SIG-M5 treated with dmso at 0.1 percent for 504 hours (cell line): ENCODE data around the gene PWWP2B.
"Not testable (repeated sequence)": the region's sequence is repeated elsewhere in the genome, so short reads cannot be mapped to it uniquely, and the experiment has no call there.

Source experiments
- DNase-seq: peaks from one replicate; lab custom pipeline; 2025; ENCODE audit not compliant: unreplicated experiment; lab: John Stamatoyannopoulos, UW

PWWP2B gene

DNA sequence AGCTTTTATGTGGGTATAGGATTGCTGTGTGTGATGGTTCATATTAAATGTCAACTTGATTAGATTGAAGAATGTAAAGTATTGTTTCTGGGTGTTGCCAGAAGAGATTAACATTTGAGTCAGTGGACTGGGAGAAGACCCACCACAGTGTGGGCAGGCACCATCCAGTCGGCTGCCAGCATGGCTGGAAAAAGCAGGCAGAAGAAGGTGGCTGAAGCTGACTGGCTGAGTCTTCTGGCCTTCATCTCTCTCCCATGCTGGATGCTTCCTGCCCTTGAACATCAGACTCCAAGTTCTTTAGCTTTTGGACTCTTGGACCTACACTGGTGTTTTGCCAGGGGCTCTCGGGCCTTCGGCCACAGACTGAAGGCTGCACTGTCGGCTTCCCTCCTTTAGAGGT, 16.0 kb upstream of the PWWP2B start:
- DNase-seq, result not testable (repeated sequence)

DNA sequence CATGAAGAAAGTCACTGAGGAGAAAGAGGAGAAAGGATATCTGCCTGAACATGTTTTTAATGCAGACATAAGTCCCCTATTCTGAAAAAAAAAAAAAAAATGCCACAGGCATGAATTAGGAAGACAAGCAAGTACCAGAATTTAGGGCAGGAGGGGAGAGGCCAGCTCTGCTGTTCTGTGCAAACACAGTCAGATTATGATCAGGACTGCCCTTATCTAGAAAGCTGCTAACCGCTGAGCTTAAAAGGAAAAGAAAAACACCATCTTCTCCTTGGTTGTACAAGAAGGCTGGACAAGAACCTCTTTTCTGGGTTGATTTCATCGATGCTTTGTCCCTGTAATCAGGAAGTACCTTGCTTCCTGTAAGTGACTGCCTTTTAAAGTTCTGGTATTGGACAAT, 15.3 kb upstream of the PWWP2B start:
- DNase-seq, result no peak

DNA sequence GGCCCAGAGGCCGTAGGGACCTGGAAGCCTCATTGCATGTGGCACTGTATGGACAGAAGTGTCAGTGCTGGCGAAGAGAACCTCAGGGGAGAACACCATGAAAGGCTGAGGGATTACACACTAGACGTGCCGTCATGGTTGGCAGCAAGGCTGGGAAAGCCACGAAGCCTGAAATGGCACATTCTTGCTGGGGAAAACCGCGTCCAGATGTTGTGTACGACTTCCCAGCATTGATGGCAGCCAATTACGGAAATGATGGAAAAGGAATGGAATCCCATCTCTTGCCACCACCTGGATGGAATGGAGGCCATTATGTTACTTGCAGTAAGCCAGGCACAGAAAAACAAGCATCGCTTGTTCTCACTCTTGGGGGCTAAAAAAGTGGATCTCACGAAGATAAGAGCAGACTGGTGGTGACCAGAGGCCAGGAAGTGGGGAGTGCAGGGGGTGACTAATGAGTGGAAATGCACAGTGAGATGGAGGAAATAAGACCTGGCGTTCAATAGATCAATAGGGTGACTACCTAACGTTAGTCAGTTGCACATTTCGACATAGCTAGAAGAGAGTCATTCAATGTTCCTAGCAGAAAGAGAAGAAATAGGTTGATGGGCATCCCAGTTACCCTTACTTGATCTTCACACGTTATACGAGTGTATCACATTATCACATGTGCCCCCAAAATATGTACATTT, 14.6 kb upstream of the PWWP2B start:
- no peak for DNase-seq

DNA sequence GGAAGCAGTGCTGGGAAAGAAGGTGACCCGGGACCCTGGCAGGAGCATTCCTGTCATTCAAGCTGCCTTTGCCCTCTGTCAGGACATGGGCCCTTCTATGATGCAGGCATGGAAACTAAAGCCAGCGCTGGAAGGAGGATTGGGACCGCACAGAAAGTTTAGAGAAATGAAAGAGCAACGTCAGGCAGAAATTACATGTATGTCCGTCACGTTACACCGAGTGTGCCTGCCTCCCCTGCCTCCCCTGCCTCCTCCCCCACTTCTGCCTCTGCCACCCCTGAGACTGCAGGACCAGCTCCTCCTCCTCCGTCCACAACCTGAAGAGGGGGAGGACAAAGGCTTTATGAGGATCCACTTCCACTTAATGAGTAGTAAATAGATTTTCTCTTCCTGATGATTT, 13.9 kb upstream of the PWWP2B start:
- DNase-seq, result no peak

DNA sequence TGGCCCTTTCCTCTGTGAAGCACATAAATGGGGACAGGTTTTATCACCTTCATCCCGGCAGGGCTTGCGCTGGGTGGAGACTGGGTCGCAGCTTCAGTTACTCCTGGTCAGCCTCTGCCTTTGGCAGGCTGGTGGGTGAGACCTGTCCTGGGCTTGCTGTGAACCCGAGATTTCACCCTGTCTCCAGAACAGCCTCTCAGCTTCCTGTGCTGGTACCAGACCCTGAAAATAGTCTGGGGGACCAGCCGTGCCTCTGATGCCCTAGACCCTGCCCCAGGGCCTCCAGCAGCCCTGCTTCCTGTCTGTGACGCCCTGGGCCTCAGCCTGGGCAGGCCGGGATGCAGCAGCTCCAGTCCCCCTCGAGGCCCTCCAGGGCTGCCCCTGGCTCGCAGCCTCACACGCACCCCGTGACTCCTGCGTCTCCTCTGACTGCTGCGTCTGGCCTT, 13.2 kb upstream of the PWWP2B start:
- DNase-seq, result no peak

DNA sequence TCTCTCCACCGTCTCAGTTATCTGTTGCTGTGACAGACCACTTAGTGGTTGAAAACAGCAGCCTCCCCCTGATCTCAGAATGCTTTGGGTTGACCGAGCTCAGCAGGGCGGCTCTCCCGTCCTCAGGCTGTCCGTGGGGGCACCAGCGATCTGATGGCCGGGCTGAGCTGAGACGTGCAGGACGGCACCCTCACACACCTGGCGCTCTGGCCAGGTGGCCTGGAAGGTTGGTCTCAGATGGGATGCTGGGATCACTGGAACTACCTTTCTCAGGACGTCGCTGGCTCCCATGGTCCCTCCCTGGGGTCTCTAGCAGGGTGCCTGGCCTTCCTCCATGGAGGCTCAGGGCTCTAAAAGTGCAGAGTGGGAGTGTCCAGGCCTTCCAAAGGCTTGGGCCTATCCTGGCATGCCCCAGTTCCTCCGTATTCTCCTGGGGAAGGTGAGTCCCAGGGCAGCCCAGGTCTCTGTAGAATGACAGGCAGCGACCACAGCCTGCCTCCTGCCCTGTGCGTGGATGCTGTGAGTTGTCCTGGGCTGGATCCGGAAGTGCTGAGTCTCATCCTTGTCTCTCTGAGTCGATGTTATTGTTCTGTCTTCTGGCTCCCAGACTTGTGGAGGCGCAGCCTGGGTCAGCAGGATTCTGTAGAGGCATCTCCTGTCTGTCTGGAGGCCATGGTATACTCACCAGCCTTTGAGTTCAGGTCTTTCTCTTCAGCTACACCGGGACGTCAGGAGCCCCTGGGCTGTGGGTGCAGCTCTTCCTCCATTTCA, 12.2 kb upstream of the PWWP2B start:
- no peak for DNase-seq

DNA sequence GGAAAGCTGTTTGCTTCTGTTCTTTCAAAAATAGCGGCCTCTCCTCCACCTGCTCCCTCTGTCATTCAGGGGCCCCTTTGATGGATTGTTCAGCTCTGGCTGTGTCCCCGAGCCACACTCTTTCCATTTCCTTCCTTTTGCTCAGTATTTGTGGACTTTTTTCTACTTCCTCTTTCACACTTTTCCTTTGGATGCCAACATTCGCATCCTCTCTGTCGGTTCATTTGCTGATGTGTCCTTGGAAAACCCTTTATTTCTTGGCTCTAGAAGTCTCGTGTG, 11.7 kb upstream of the PWWP2B start:
- DNase-seq, result peak; percentile 40

DNA sequence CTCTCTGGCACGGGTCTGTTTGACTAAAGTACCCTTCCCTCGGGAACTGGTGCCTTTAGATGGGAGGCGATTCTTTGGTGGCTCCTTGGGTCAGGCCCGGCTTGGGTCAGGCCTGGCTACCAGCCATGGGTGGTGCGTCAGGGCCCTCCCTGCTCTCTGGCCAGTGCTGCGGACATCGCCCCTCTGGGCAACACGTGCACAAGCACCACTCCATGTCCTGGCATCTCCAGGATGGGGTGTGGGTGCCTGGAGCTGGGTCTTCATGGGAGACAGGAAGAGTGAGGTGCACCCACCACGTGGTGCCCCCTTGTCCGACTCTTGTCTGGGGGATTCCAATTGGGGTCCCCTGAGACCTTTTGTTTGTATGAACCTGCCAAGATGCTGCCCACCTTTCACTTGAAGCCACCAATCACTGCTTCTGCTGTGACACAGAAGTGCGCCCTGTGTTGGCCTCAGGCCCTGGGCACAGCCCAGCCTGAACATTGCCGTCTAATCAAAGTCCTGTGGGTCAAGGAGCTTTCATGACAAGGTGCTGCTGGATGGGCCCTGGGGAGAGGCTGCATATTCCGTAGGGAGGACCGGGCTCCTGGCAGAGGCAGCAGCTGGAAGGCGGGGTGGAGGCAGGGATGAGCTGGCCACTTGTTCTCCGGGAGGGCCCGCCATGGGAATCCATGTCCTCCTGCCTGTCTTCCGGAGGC, 11.1 kb upstream of the PWWP2B start:
- no peak for DNase-seq

DNA sequence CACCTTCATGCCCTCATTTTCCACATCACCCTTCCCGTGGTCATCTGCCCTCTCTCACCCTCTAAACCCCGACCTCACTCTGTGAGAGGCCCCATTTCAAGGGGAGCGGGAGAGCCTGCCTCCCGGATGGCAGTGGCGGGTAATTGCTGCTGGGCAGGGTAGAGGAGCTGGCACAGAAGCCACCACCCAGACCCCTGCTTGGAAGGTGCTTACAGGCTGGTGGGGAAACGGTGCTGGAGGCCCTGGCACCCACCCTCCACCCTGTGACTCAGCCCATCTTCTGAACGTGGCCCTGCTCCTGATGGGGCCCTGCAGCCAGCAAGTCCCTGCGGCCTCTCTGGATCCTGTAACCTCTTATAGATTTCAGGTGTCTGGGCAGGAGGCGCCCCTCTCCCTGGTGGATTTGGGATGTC, 10.6 kb upstream of the PWWP2B start:
- DNase-seq, result no peak

DNA sequence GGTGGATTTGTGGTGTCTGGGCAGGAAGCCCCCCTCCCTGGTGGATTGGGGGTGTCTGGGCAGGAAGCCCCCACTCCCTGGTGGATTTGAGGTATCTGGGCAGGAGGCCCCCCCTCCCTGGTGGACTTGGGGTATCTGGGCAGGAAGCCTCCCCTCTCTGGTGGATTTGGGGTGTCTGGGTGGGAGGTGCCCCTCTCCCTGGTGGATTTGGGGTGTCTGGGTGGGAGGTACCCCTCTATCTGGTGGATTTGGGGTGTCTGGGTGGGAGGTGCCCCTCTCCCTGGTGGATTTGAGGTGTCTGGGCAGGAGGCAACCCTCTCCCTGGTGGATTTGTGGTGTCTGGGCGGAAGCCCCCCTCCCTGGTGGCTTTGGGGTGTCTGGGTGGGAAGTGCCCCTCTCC, 10.1 kb upstream of the PWWP2B start:
- DNase-seq, result not testable (repeated sequence)

DNA sequence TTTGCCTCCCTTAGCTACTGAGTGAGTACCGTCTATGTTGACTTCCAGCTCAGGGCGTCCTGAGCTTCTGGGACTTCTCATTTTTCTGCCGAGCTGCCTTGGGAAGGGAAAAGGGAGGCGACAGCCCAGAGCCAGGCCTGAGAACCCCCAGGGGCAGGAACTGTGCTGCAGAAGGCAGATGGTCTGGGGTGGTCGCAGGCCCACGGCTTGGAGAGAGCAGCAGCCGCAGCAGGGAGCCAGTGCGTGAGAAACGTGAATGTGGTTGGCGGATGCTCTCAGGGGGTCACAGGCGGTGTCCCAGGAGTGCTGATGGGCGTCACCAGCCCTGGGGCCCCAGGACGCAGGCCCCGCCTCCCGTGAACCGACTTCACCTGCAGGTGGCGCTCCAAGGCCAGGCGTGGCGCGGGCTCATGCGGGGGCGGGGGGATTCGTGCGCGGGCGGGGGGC, 9.2 kb upstream of the PWWP2B start:
- DNase-seq, result peak; percentile 42

DNA sequence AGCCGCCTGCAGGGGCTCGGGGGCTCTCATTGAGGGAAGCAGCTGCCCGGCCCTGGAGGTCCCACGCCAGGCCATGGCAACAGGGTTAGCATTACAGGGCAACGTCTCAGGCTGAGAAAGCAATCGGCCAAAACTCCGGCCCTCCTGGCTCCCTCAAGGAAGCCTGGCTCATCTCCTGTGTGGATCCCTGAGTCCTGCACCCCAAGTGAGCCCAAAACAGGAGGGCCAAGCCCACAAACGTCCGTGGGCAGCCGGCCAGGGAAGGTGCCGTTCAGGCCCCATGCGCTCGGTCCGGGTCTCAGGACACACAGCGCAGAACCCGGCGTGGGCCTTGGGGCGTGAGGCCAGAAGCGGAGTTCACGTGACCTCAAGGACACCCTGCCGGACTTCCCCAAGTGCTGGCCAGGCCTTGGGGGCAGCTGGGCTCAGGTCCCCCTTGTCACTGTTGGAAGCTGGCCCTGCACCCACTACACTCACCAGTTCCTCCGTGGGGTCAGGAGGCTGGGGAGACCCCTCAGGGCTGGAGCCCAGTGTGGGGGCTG, 8.0 kb upstream of the PWWP2B start:
- DNase-seq, result no peak

DNA sequence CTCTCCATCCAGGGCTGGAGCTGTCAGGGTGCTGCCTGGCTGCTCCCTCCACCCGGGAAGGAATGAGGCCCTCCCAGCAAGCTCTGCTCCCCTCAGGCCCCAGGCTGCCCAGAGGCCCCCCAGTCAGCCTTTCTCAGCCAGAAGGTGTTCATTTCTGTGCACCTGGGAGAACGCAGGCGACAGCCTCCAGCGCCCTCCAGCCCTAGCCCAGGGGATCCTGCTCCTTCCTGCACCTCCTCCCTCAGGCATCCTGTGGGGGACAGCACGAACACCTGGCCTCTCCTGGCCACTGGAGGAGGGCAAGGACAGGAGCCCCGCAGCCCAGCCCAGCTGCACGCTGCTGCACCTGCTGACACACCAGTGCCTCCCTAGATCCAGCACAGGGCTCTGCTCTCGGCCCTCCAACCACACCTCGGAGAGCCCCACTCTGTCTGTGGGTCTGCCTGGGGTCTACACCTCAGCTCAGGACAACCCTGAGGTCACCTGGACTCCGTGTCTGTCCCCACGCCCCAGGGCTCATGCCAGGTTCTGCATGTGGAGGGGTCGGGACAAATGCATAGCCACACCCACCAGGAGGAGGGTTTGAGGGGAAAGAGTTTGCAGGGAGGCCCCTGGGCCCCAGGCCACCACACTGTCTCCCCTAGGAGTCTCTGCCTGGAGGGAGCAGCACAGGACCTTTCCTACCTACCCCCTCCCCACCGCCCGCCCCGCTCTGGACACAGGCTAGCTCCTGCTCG, 7.4 kb upstream of the PWWP2B start:
- DNase-seq, result no peak

DNA sequence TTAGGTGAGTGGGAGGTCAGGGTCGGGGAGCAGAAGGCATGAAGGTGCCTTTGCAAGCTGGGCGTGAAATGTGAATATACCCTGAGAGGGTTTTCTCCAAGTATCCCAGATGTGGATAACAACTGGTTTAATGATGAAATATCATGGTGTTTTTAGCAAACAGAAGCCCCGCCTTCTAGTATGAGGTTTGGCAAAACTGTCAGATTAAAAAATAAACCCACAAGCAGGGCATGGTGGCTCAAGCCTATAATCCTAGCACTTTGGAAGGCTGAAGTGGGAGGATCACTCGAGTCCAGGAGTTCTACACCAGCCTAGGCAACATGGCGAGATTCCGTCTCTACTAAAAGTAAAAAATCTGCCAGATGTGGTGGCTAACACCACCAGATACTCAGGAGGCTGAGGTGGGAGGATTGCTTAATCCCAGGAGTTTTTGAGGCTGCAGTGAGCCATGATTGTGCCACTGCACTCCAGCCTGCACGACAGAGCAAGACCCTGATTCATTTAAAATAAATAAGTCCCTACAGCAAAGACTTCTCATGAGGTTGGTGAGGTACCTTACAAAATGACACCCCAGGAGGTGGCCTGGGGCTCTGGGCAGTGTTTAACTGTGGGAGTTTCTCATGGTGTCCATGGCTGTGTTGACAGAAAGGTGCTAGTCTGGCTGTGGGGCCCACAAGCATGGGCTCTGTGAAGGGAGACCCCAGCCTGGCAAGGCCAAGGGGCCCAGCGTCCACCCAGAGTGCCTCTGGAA, 6.7 kb upstream of the PWWP2B start:
- DNase-seq, result no peak

DNA sequence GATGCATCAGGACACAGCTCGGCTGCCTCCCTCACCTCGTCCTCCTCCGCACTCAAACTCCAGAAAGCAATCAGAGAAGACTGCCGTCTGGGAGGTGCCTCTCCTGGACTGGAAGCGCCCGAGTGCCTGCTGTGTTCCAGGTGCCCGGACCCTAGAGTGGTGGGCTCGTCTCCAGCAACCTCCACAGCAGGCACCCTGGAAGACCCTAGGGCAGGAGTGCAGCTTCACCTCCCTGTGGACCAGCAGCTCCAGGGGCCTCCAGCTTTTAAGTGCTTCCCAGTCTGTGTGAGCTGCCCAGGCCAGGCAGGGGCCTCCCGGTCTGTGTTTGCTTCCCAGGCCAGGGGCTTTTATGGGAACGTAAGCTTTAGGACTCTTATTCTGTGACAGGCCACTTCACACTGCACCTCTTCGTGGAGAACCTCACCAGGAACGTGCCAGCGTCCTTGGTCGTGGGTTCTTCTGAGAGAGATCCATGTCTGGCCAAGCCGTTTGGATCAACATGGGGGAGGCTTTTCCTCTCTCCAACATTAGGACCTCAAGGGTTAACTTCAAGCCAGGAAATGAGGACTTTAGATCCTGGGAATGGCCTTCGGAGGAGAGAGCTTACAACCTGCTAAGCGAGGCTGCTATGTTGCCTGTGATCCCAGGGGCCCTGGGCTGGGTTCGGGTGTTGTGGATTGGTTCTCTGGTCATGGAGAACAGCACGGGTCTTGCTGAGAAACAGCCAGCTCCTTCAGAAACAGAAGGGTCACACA, 5.9 kb upstream of the PWWP2B start:
- no peak for DNase-seq

DNA sequence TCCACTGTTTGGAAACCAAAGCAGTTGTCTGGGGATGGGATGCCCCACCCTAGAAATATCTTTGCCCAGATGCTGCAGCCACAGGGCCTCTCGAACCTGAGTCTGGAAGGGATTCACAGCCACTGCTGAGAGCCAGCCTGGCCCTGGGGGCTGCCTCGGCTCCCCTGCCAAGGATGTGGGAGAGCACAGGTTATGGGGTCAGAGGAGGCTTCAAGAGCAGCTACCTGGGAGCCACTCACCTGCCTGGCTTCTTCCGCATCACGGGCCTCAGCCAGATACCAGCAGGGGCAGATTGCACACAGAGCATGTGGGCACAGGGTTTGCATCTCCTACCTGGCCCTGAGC, 5.4 kb upstream of the PWWP2B start:
- DNase-seq, result no peak

DNA sequence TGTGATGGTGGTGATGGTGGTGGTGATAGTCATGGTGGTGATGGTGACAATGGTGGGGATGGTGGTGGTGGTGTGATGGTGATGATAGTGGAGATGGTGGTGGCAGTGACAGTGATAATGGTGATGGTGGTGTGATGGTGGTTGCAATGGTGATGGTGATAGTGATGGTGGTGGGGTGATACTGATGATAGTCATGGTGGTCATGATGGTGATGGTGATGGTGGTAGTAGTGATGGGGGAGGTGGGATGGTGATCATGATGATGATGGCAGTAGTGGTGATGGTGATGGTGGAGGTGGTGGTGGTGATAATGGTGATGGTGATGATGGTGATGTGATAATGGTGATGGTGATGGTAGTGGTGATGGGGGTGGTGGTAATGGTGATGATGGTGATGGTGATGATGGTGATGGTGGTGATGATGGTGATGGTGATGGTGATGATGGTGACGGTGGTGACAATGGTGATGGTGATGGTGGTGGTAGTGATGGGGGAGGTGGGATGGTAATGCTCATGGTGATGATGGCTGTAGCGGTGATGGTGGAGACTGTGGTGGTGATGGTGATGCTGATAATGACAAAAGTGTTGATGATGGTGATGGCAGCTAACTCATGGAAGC, 4.7 kb upstream of the PWWP2B start:
- DNase-seq, result no peak

DNA sequence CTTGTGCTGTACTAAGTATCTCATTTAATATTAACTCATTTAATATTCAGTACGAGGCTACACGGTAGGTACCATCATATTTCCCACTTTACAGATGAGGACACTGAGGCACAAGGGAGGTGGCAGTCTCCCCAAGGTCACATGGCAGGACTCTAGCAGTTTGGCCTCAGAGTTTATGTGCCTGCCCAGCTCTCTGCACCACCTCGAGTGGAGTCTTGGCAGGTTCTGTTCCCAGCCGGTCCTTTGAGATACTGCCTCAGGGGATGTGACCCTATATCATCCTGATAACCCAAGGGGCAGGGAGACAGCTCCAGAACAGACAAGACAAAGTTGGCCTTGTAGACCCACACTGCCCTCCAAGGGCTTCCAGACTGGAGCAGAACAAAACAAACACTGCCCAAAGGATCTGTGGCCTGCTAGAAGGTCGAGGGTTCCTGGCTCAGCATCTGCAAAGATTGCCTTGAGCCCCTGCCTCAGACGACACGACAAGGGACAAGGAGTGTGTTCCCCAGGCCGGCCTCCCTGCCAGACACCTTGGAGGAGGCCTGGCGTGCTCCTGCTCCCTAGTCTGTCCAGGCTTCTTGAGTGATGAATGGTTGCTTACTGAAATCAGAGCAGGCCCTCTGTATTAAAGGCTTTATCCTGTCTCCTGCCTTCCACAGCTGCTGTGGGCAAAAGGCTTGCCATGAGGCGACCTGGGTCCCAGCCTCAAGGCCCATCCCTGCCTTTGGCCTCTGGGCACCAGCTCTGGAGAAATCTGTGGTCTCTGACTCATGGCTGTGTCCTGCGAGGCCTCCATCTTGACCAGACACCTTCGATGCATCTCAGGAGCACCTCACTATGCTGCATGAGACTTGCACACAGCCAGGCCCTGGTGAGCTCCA, 3.9 kb upstream of the PWWP2B start:
- DNase-seq, result no peak
